Measurements from ENCODE around the gene C22orf15. TPM values are rescaled to one million over a fixed set of nuclear protein-coding genes. Genes with fewer than 3 reads are reported as not detected.

Gene C22orf15, protein sequence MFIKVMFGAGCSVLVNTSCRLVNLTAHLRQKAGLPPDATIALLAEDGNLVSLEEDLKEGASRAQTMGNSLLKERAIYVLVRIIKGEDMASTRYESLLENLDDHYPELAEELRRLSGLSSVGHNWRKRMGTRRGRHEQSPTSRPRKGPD
- total RNA-seq (2022; extraction: Qiagen RNA extraction): not detected in 5 replicates

DNA sequence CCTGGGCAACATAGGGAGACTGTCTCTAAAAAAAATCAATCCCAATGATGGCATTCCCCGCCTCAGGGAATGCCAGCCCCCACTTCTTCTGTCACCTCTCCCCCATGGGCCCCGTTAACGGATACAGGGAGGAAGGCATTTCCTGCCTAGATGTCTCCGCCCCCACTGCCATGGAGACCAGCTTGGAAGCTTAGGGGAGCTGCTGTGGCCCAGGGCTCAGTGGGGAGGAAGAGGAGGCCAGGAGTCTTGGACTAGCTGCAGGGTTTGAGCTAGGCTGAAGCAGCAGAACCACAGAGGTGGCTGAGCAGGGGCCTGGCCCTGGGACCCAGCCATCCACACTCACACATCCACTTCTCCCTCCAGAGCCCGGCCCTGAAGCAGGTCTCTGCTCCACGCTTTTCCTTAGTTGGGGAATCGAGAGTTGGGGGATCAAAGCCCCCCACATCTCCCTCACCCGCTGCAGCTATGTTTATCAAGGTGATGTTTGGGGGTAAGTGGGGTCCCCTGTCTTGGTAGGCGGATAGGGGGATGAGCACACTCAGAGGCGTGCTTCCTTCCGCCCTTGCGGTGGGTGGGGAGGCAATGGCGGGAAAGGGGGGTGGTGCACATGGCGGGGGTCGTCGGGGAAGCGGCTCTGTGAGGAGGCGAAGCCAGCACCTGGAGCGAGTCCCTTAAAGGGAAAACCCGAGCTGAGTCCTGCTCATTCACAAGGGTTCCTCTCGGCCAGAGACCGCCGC lies at the start of gene C22orf15:
TSS of gene C22orf15 (plus strand) at position 149 of the 737 bp plus-strand sequence. CDS start at position 466, 317 bp downstream.

DNA sequence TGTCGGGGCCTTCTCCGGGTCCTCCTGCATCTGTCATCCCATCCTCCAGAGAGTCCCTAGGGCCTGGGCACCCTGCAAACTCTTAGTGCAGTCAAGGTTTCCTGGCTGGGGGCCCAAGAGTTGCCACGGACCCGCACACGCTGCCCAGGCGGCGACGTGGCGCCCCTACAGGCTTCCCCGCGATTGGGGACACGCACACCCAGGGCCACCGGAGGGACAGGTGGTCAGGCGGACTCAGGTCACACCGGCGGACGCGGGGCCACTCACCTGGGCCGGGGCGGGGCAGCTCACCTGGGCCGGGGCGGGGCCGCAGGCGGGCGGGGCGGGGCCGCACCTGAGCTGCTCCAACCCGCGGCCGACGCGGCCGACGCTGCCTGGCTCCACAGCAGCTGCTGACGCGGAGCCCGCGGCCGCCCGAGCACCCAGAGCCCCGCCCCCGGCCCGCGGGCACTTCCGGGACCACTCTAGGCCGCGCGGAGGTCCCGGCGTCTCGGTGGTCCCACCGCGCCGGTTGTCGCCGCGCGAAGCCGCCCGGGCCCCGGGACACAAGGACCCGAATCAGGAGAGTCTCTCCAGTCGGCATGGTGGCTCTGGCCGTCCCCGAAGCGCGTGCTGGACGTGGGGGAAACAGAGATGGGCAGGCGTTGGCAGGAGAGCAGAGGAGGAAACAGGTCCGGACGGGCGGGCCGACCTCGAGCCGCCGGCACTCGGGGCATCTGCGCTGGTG lies 11.9 kb upstream of the C22orf15 start, which contains the start of gene ZNF70:
TSS of gene ZNF70 (minus strand) at position 399 of the 727 bp plus-strand sequence. CDS start 5,972 bp downstream, outside the sequence.

DNA sequence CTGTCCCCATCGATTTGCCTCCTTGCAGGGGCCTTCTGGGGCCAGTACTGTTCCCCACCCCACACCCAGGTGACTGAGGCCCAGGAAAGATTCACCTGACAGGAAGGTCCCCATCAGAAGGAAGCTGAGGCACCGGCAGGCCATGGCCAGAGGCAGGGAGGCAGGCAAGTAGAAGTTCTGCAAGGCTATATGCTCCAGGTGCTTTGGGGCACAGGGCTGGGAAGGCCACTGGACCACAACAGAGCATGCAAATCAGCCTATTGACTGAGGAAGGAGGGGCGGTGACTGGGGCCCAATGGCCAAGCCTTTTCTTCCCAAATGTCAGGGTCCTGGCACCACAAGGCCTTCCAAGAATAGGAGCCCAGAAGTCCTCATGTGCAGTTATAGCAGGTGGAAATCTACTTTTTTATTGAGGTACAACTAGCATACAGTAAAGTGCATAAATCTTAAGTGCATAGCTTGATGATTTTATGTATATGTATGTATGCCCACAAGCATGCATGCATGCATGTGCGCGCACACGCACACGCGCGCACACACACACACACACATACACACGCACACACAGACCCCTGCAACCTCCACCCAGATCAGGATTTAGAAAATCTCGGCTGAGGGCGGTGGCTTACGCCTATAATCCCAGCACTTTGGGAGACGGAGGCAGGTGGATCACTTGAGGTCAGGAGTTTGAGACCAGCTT lies 8.4 kb upstream of the C22orf15 start, which contains the start of gene VPREB3:
TSS of gene VPREB3 (minus strand) at position 206 of the 700 bp plus-strand sequence. CDS start at position 144, 62 bp downstream.

DNA sequence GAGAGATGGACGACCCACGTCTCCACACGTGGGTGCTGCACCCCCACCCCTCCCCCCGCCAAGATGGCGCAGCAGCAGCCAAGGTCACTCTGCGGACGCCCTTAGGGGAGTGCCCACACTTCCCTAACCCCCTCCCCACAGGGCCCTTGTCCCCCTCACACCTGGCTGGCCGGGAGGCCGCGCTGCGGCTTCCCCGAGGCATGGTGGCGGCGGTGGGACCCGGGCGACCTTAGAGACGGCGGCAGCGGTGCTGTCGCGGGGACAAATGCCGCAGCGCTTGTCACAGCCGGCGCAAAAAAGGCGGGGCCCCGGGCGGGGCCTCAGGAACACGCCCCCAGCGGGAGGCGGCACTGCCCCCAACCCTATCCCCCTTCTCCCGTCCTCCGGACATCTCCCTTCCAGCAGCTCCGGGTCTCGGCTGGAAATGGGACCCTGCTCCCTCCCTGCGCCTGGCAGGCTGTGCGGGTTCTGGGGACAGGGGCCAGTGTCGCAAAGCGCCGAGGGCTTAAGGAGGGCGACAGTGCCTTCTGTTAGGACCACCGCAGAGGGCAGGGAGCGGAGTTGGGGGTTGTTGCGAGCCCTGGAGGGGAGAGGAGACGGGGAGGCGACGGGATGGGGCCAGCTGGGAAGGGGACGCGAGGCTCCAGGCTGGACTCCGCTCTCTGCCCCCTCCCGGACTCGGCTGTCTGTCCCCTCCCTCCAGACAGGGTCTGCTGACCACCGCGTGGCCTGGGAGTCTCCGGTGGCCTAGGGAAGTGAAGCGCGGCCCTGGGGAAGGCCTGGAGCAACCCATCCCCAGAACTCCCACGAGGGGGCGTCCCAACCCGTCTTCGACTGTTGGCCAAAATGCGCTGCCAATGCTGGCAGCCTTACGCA lies 5.1 kb downstream of the C22orf15 start, which contains the start of gene CHCHD10:
TSS of gene CHCHD10 (minus strand) at position 300 of the 876 bp plus-strand sequence. CDS start at position 202, 98 bp downstream.

DNA sequence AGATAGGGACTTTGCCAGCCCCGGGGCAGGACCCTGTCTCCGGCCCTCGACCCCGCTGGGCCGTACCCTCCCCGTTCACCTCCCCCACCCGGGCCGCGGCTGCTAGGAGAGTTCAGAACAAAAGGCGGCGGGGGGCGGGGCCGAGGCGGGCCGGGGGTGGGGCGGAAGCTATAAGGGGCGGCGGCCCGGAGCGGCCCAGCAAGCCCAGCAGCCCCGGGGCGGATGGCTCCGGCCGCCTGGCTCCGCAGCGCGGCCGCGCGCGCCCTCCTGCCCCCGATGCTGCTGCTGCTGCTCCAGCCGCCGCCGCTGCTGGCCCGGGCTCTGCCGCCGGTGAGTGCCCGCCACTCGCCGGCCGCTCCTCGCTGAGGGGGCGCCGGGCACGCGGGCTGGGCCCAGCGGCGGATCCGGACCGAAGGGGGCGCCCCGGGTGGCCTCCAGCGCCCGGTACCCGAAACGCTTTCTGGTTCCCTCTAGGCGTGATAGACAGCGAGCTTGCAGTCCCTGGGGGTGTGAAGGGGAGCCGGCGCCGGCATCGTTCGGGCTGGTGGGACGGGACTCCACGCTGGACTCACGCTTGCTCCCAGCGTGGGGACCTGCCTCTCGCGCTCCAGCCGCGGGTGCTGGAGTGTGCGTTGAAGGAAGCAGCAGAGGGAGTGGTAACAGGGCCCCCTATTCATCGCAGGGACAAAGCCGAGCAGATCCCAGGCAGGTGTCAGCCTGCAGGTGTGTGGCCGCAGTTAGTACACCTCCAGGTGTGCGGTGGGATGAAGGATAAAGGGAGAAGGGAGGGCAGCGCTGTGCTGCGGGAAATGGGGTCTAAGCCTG lies 10.1 kb downstream of the C22orf15 start, which contains the start of gene MMP11:
TSS of gene MMP11 (plus strand) at position 201 of the 825 bp plus-strand sequence. CDS start at position 223, 22 bp downstream.

DNA sequence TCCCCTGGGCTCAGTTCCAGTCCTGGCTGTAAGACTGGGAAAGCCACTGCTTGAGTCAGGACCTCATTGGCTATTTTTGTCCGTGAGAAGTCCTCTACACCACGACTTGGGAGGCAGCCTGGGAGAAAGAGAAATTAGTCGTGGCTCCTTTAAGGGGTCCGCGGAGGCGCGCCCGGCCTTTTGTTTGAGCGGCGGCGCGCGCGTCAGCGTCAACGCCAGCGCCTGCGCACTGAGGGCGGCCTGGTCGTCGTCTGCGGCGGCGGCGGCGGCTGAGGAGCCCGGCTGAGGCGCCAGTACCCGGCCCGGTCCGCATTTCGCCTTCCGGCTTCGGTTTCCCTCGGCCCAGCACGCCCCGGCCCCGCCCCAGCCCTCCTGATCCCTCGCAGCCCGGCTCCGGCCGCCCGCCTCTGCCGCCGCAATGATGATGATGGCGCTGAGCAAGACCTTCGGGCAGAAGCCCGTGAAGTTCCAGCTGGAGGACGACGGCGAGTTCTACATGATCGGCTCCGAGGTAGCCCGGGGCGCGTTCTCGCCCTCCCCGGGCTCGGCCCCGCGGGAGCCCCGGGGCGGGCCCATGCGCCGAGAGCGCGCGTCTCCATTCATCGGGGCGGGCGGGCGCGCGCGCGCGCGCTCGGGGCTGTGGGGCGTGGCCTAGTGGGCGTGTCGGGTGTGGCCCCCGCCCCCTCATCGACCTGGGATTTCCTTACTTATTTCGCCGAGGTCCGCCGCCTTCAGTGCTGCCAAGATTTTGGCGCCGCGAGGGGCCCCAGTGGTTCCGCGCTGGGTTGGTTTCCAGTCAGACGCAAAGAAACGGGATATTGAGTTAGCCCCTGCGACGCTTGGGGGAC lies 24.2 kb downstream of the C22orf15 start, which contains the start of gene SMARCB1:
TSS of gene SMARCB1 (plus strand) at position 215 of the 848 bp plus-strand sequence. CDS start at position 419, 204 bp downstream.

Other genes starting within 250 kb of the C22orf15 start
- not detected in 5 replicates for gene IGLL1, start 182.7 kb upstream of the C22orf15 start, total RNA-seq (2022; extraction: Qiagen RNA extraction)
- gene DRICH1, start 130.7 kb upstream of the C22orf15 start, total RNA-seq (2022; extraction: Qiagen RNA extraction): 0.11 to 0.37 TPM (median 0.26 TPM) in 3 of 5 replicates, not detected in the others
- not detected in 5 replicates for gene RGL4, start 72.0 kb upstream of the C22orf15 start, total RNA-seq (2022; extraction: Qiagen RNA extraction)
- gene ZNF70, start 11.9 kb upstream of the C22orf15 start, total RNA-seq (2022; extraction: Qiagen RNA extraction): 0.91 to 1.4 TPM (median 1.0 TPM) in 5 replicates
- gene VPREB3, start 8.6 kb upstream of the C22orf15 start, total RNA-seq (2022; extraction: Qiagen RNA extraction): 0.74 to 1.0 TPM (median 0.77 TPM) in 5 replicates
- gene CHCHD10, start 5.0 kb downstream of the C22orf15 start, total RNA-seq (2022; extraction: Qiagen RNA extraction): 78.0 to 199 TPM (median 189 TPM) in 5 replicates
- gene MMP11, start 9.9 kb downstream of the C22orf15 start, total RNA-seq (2022; extraction: Qiagen RNA extraction): 0.13 to 0.29 TPM (median 0.18 TPM) in 5 replicates
- 50.3 to 55.9 TPM (median 53.2 TPM) in 5 replicates for gene SMARCB1, start 24.0 kb downstream of the C22orf15 start, total RNA-seq (2022; extraction: Qiagen RNA extraction)
- gene DERL3, start 76.0 kb downstream of the C22orf15 start, total RNA-seq (2022; extraction: Qiagen RNA extraction): 0.42 to 0.74 TPM (median 0.59 TPM) in 5 replicates
- 8.9 to 10.5 TPM (median 9.9 TPM) in 5 replicates for gene SLC2A11, start 94.9 kb downstream of the C22orf15 start, total RNA-seq (2022; extraction: Qiagen RNA extraction)
- gene MIF, start 131.4 kb downstream of the C22orf15 start, total RNA-seq (2022; extraction: Qiagen RNA extraction): 487 to 986 TPM (median 932 TPM) in 5 replicates
- 0.15 to 0.48 TPM (median 0.34 TPM) in 5 replicates for gene GSTT2B, start 198.2 kb downstream of the C22orf15 start, total RNA-seq (2022; extraction: Qiagen RNA extraction)
- gene DDTL, start 203.9 kb downstream of the C22orf15 start, total RNA-seq (2022; extraction: Qiagen RNA extraction): 1.3 to 1.8 TPM (median 1.7 TPM) in 5 replicates
- 114 to 185 TPM (median 157 TPM) in 5 replicates for gene DDT, start 211.5 kb downstream of the C22orf15 start, total RNA-seq (2022; extraction: Qiagen RNA extraction)
- gene GSTT2, start 217.1 kb downstream of the C22orf15 start, total RNA-seq (2022; extraction: Qiagen RNA extraction): 0.27 TPM in 1 of 5 replicates, not detected in the others
- not detected in 5 replicates for gene GSTT4, start 242.5 kb downstream of the C22orf15 start, total RNA-seq (2022; extraction: Qiagen RNA extraction)
- 28.4 to 38.5 TPM (median 35.0 TPM) in 5 replicates for gene CABIN1, start 248.3 kb downstream of the C22orf15 start, total RNA-seq (2022; extraction: Qiagen RNA extraction)